K562 (cell line): ENCODE data around the gene DENND6B. TPM values are rescaled to one million over a fixed set of nuclear protein-coding genes. Genes with fewer than 3 reads are reported as not detected.

Experiments
- ATAC-seq: fragments of 200-7000 bp; cut with Tn5 transposase; 3 replicates; pipeline ENCODE4 v1.9.1; 2020; ENCODE audit warnings: moderate library complexity
- BruUV-seq: library from RNA; stranded (reverse); fragments of 400-500 nt; replicated peaks from 2 replicates; lab custom pipeline; 2021; lab: Mats Ljungman, UMichigan
- CTCF ChIA-PET: fragments of 300-600 bp; formaldehyde crosslinking; extraction: SDS; loops from one replicate; lab custom pipeline; 2021; ENCODE audit warnings: low intra/inter-chr PET ratio; lab: Yijun Ruan, JAX
- POLR2A ChIA-PET: fragments of 300-600, 350-650 bp; sonication (Branson Sonifier 250); formaldehyde crosslinking; extraction: SDS; loops from one replicate; lab custom pipeline; 2021; ENCODE audit warnings: antibody characterized with exemption, inconsistent platforms; lab: Yijun Ruan, JAX
- DNase-seq, 4 experiments: peaks; one replicate each; pipeline versions ENCODE4 v3.0.0 to v3.0.0-alpha.2; 2011 to 2018; ENCODE audit warnings: low spot score in 3 of 4, mixed read lengths in 3 of 4; ENCODE audit errors: extremely low read depth in 1 of 4
- FAIRE-seq: peaks from 2 replicates; lab custom pipeline; 2011; peaks lifted over from hg19 to GRCh38; lab: Jason Lieb, UNC
- H2AFZ ChIP-seq: 2 replicates; pipeline ENCODE4 v1.6.0; 2011; ENCODE audit warnings: low read depth, low read length, control low read depth, inconsistent platforms
- H3K27ac ChIP-seq: fragments of 200-600 bp; 3 replicates; pipeline ENCODE4 v1.8.0; 2011; ENCODE audit warnings: low read depth, mild to moderate bottlenecking, control low read depth, inconsistent platforms, low read length, moderate library complexity, mixed read lengths; ENCODE audit errors: extremely low read depth
- H3K27me3 ChIP-seq, 2 experiments: fragments of 300-600 bp in 1 of 2; 2 replicates in 1 of 2; 3 replicates in 1 of 2; pipeline versions ENCODE4 v1.6.0 to v1.8.0; 2011; ENCODE audit warnings: inconsistent platforms in 2 of 2, low read length in 2 of 2, mild to moderate bottlenecking in 1 of 2, mixed read lengths in 1 of 2, moderate library complexity in 1 of 2; ENCODE audit not compliant: control insufficient read depth in 2 of 2, insufficient read depth in 2 of 2
- H3K36me3 ChIP-seq: fragments of 300-600 bp; 3 replicates; pipeline ENCODE4 v1.8.0; 2011; ENCODE audit warnings: mild to moderate bottlenecking, low read length, inconsistent platforms; ENCODE audit not compliant: control insufficient read depth, insufficient read depth
- H3K4me1 ChIP-seq, 2 experiments: fragments of 200-600 bp in 1 of 2; replicated peaks in 1 of 2; 2 replicates in 1 of 2; 3 replicates in 1 of 2; pipeline versions ENCODE4 v1.5.1 to v1.8.0; 2011; ENCODE audit warnings: inconsistent platforms in 2 of 2, low read length in 2 of 2, mild to moderate bottlenecking in 1 of 2, mixed read lengths in 1 of 2, moderate library complexity in 1 of 2; ENCODE audit not compliant: control insufficient read depth in 2 of 2, insufficient read depth in 2 of 2
- H3K4me2 ChIP-seq: 2 replicates; pipeline ENCODE4 v1.6.1; 2011; ENCODE audit warnings: low read length, control low read depth, inconsistent platforms, mixed read lengths; ENCODE audit not compliant: insufficient read depth
- H3K4me3 ChIP-seq: fragments of 200-600 bp; sonication (generic), shearing (Covaris generic); 2 replicates; pipeline ENCODE4 v1.5.1; 2016; ENCODE audit warnings: control low read depth, inconsistent platforms
- H3K79me2 ChIP-seq: fragments of 200-600 bp; 3 replicates; pipeline ENCODE4 v1.8.0; 2011; ENCODE audit warnings: low read length, inconsistent platforms; ENCODE audit not compliant: control insufficient read depth, insufficient read depth
- H3K9ac ChIP-seq, 2 experiments: 2 replicates each; pipeline versions ENCODE4 v1.6.0 to v1.6.1; 2011; ENCODE audit warnings: low read depth in 2 of 2, low read length in 2 of 2, control low read depth in 1 of 2, inconsistent platforms in 1 of 2, mild to moderate bottlenecking in 1 of 2, mixed read lengths in 1 of 2; ENCODE audit not compliant: insufficient read depth in 1 of 2
- H3K9me1 ChIP-seq: one replicate; pipeline ENCODE4 v1.6.0; 2011; ENCODE audit warnings: inconsistent platforms, mild to moderate bottlenecking, low read length, moderate library complexity; ENCODE audit not compliant: control insufficient read depth, insufficient read depth
- H3K9me3 ChIP-seq: replicated peaks from 2 replicates; pipeline ENCODE4 v1.5.1; 2011; ENCODE audit warnings: low read depth, low read length, inconsistent platforms; ENCODE audit not compliant: control insufficient read depth, insufficient read depth
- H4K20me1 ChIP-seq: replicated peaks from 2 replicates; pipeline ENCODE4 v1.6.1; 2011; ENCODE audit warnings: low read length, inconsistent platforms, mixed read lengths; ENCODE audit not compliant: control insufficient read depth, insufficient read depth
- CTCF ChIP-seq, 3 experiments: IDR thresholded peaks in 2 of 3; conservative IDR thresholded peaks in 1 of 3; 2 replicates each; pipeline ENCODE4 v1.5.1; 2011 to 2012; ENCODE audit warnings: low read length in 3 of 3, mild to moderate bottlenecking in 3 of 3, control low read depth in 2 of 3, improper control_type of control experiment in 1 of 3, inconsistent platforms in 1 of 3, low read depth in 1 of 3, mixed read lengths in 1 of 3, moderate library complexity in 1 of 3; ENCODE audit not compliant: insufficient read depth in 2 of 3
- ELK1 ChIP-seq: sonication (generic); formaldehyde crosslinking; IDR thresholded peaks from 2 replicates; pipeline ENCODE4 v1.8.1; 2022; ENCODE audit warnings: missing genetic modification reagents
- NBN ChIP-seq: fragments of 450-650 bp; IDR thresholded peaks from 2 replicates; pipeline ENCODE4 v1.6.1; 2016; ENCODE audit warnings: low read depth, mild to moderate bottlenecking
- RREB1 ChIP-seq: fragments of 250-450 bp; sonication (Bioruptor Pico); IDR thresholded peaks from 2 replicates; pipeline ENCODE4 v1.4.0; 2020
- ZNF449 ChIP-seq: fragments of 250-450 bp; sonication (Bioruptor Pico); IDR thresholded peaks from 2 replicates; pipeline ENCODE4 v1.8.0; 2022; ENCODE audit warnings: moderate library complexity, mild to moderate bottlenecking, inconsistent platforms
- ZNF592 ChIP-seq: fragments of 450-650 bp; IDR thresholded peaks from 2 replicates; pipeline ENCODE4 v1.6.1; 2017; ENCODE audit warnings: antibody characterized with exemption, mild to moderate bottlenecking
- WGBS: fragments of 100-300 bp; shearing (Covaris generic); methylation state at CpG from one replicate; pipeline ENCODE4 v1.1.6; 2016; ENCODE audit warnings: low coverage, mixed read lengths; ENCODE audit not compliant: insufficient coverage; ENCODE audit errors: missing lambda C conversion rate; 5-methylcytosine and 5-hydroxymethylcytosine counted together
- in situ Hi-C: fragments of 300-500 bp; cut with MboI; formaldehyde crosslinking; loops from 4 replicates; pipeline ENCODE4 v1.15.0; 2018; ENCODE audit warnings: inconsistent platforms, mixed read lengths
- intact Hi-C: fragments of 100-400 bp; cut with micrococcal nuclease; formaldehyde crosslinking; loops from 2 replicates; pipeline ENCODE4 v1.14.2; 2022
- polyA plus RNA-seq, 8 experiments: library from polyadenylated mRNA; depleted of rRNA in 4 of 8; stranded (reverse) in 5 of 8; unstranded in 3 of 8; fragments of >200 nt; fragmentation: Nextera tagmentation in 2 of 8; fragmentation: Illumina TruSeq in 1 of 8; extraction: Ambion mirVana in 2 of 8; extraction: Trizol in 1 of 8; gene quantifications; 2 replicates each; pipeline versions ENCODE4 v1.2.1 to v1.2.3, GENCODE V29; 2011 to 2014; ENCODE audit warnings: inconsistent platforms in 1 of 8, missing spikeins in 1 of 8
- total RNA-seq, 7 experiments: library from RNA; depleted of rRNA in 6 of 7; stranded (reverse); fragments of >200 nt in 6 of 7; fragmentation: Illumina TruSeq in 2 of 7; extraction: Trizol in 2 of 7; gene quantifications; 2 replicates each; pipeline versions ENCODE4 v1.2.1 to v1.2.3, GENCODE V29; 2011 to 2021; ENCODE audit warnings: low replicate concordance in 1 of 7

Gene DENND6B
- total and polyA plus RNA-seq, 9 of the 15 experiments (the other 6 are each of a cell fraction or from before 2014, with no cell fraction given), result 0.07 to 3.7 (median 1.5) TPM

GRCh38 chr22:50361688-50362087 lies 34.9 kb upstream of the DENND6B start:
- no peak overlapping the region for H3K27ac ChIP-seq
- intact Hi-C loops, result no loop called here
- H3K9me3 ChIP-seq, result no peaks in the 10 kb centered on the region
- 0 out of 2 replicates have a peak, but pooled peaks cover 22% of the 10 kb centered on the region for H4K20me1 ChIP-seq
- 97% methylated on average over 5 of the region's 5 CpGs for WGBS
- H3K27me3 ChIP-seq, result no peaks in the 10 kb centered on the region
- no peaks in the 10 kb centered on the region; a peak in 1 of 5 replicates for H3K4me1 ChIP-seq
- H3K36me3 ChIP-seq, result peaks cover 29% of the 10 kb centered on the region; the same call in 2 of the 3 replicates
- no peak overlapping the region for H2AFZ ChIP-seq
- no peak overlapping the region for H3K4me2 ChIP-seq
- in situ Hi-C loops, result no loop called here
- no peak overlapping the region for H3K9ac ChIP-seq
- ATAC-seq (no peak), FAIRE-seq (no peak), DNase-seq (no peak)
- no TSS peak for BruUV-seq
- ChIA-PET CTCF (no interaction called here), POLR2A (no interaction called here)
- peaks cover 6% of the 10 kb centered on the region for H3K9me1 ChIP-seq
- H3K4me3 ChIP-seq, result no peak overlapping the region
- peaks cover 85% of the 10 kb centered on the region for H3K79me2 ChIP-seq
- no peak for TF ChIP-seq ELK1 (CRISPR knock-in tag)
- TF ChIP-seq CTCF (IDR thresholded peaks at IDR 0.05 in 2 of 3, conservative IDR thresholded peaks at IDR 0.05 in 1 of 3; ENCODE audit: insufficient read depth in 2 of 3, low read depth in 1 of 3, low read length in 3 of 3), result no peak
- no peak for TF ChIP-seq NBN
- no peak for TF ChIP-seq RREB1 (CRISPR knock-in tag)
- no peak for TF ChIP-seq ZNF449 (CRISPR knock-in tag)
- no peak for TF ChIP-seq ZNF592
